T-helper 1 cell (primary cell): ENCODE data around the gene DCAF5.

Source experiments
- DNase-seq, 5 donors: peaks; one replicate each; pipeline ENCODE4 v3.0.0-alpha.2; 2012 to 2020

DCAF5 gene

GRCh38 chr14:69142101-69142500 lies 10.8 kb downstream of the DCAF5 start:
- DNase-seq = no peak

- DNase-seq = no peak
Observed at GRCh38 chr14:69141550-69141949, 11.4 kb downstream of the DCAF5 start.

GRCh38 chr14:69139743-69140142 lies 13.2 kb downstream of the DCAF5 start:
- DNase-seq = no peak

- no peak for DNase-seq
Observed at GRCh38 chr14:69137843-69138535, 14.9 kb downstream of the DCAF5 start.

GRCh38 chr14:69137416-69137815 lies 15.5 kb downstream of the DCAF5 start:
- no peak for DNase-seq

GRCh38 chr14:69135133-69135532 lies 17.8 kb downstream of the DCAF5 start:
- no peak for DNase-seq

- peak in 1 of 5 donors; percentile 14 for DNase-seq
Observed at GRCh38 chr14:69133206-69134125, 19.5 kb downstream of the DCAF5 start.

GRCh38 chr14:69132513-69133181 lies 20.3 kb downstream of the DCAF5 start:
- no peak for DNase-seq

GRCh38 chr14:69131176-69131575 lies 21.7 kb downstream of the DCAF5 start:
- DNase-seq = no peak

- DNase-seq = peak; percentile 30 to 73 (median 60)
Observed at GRCh38 chr14:69129264-69129880, 23.5 kb downstream of the DCAF5 start.

- no peak for DNase-seq
Observed at GRCh38 chr14:69118305-69118704, 34.6 kb downstream of the DCAF5 start.

GRCh38 chr14:69117020-69117767 lies 35.7 kb downstream of the DCAF5 start:
- peak in 1 of 5 donors; percentile 14 for DNase-seq

GRCh38 chr14:69115407-69116185 lies 37.3 kb downstream of the DCAF5 start:
- no peak for DNase-seq

- DNase-seq = no peak
Observed at GRCh38 chr14:69114763-69115162, 38.2 kb downstream of the DCAF5 start.

- no peak for DNase-seq
Observed at GRCh38 chr14:69108358-69108757, 44.6 kb downstream of the DCAF5 start.

- DNase-seq = peak in 2 of 5 donors; percentile 30 to 49
Observed at GRCh38 chr14:69107407-69108003, 45.4 kb downstream of the DCAF5 start.

- no peak for DNase-seq
Observed at GRCh38 chr14:69106451-69106850, 46.5 kb downstream of the DCAF5 start.

- no peak for DNase-seq
Observed at GRCh38 chr14:69105326-69105725, 47.6 kb downstream of the DCAF5 start.

GRCh38 chr14:69101331-69101826 lies 51.5 kb downstream of the DCAF5 start:
- peak in 1 of 5 donors; percentile 79 for DNase-seq

- no peak for DNase-seq
Observed at GRCh38 chr14:69097974-69098373, 54.9 kb downstream of the DCAF5 start.
